NCI-H2029 treated with DMSO at 0.1 percent for 48 hours (cell line): ENCODE data around the gene TDRD9.
"Not testable (repeated sequence)": the region's sequence is repeated elsewhere in the genome, so short reads cannot be mapped to it uniquely, and the experiment has no call there.

Experiments
- DNase-seq: peaks from one replicate; lab custom pipeline; 2025; lab: John Stamatoyannopoulos, UW

TDRD9 gene

DNA sequence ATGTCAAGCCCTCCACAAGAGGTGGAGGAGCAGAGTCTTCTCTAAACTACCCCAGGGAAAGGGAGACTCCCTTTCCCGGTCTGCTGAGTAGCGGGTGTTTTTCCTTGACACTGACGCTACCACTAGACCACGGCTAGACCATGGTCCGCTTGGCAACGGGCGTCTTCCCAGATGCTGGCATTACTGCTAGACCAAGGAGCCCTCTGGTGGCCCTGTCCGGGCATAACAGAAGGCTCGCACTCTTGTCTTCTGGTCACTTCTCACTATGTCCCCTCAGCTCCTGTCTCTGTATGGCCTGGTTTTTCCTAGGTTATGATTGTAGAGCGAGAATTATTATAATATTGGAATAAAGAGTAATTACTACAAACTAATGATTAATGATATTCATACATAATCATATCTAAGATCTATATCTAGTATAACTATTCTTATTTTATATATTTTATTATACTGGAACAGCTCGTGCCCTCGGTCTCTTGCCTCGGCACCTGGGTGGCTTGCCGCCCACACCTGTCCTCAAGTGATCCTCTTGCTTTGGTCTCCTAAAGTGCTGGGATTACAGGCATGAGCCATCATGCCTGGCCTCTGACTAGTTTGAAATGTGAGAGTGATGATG lies 52.5 kb downstream of the TDRD9 start:
- DNase-seq: not testable (repeated sequence)

- no peak for DNase-seq
Observed at GRCh38 chr14:103984196-103984595, 55.9 kb downstream of the TDRD9 start.

DNA sequence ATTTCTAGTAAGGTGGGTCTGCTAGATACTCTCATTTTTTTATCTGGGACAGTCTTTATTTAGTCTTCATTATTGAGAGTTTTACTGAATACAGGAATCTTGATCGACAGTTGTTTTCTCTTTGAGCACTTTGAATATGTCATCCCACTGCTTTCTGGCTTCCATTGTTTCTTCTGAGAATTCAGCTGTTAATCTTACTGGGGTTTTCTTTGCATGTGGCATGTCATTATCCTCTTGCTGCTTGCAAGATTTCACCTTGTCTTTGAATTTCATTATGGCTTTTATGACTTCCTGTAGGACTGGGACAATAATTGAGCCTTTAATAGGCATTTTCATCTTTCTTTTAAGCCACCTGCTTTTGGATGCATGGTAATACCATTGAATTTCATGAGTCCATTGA lies 60.8 kb downstream of the TDRD9 start:
- DNase-seq: no peak

- DNase-seq: no peak
Observed at GRCh38 chr14:103989964-103990363, 61.7 kb downstream of the TDRD9 start.

DNA sequence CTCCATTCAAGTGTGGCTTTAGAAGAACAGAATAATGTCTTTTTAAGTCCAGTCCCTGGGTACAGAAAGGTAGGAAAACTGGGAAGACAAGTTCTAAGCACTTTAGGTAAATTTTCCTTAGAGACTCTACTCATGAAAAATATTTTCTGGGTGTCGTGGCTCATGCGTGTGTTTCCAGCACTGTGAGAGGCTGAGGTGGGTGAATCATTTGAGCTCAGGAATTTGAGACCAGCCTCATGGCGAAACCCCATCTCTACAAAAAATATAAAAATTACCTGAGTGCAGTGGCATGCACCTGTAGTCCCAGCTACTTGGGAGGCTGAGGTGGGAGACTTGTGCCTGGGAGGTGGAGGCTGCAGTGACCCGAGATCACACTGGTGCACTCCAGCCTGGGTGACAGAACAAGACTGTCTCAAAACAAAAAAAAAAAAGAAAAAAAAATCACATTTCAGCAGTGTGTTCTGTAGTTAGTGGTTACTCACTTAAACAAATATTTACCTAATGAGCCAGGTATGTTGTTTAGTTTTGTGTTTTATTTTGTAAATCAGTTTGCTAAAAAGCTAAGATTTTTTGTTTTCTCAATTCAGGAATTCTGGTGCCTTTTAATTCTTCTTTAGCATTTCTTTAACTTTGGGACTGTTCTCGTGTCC lies 66.4 kb downstream of the TDRD9 start:
- no peak for DNase-seq

DNA sequence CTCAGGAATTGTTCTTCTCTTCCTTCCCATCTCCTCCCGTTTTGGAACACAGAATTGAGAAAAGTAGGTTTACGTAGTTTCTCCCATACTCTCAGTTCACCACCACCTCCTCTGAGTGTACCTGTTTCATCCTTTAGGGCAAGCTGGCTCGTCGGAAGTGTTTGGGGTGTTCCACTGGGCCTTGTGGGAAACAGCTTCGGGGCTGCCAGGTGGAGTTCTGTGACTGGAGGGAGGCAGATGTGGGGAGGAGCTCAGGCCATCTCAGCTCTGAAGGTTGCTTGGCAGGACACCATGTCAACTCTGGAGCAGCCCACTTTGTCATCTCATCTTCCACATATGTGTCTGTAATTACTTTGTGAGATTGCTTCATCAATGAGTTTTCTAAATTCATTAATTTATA lies 67.6 kb downstream of the TDRD9 start:
- DNase-seq: no peak

DNA sequence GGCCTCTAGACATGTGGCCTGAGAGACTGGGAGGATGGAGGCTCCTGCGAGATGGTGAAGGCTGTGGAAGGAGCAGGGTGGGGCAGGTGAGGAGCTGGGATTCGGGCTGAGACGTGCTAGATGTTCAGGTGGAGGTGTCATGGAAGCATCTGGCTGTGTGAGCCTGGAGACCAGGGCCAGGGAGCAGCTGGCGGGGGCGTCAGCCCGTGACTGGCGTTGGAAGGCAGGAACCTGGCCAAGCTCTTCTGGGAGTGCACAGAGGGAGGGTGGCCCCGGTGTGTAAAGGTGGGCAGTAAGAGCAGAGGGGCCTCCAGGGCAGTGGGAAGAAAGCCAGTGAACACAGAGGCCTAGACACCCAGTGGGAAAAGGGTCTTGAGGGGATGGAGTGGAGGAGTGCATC lies 69.1 kb downstream of the TDRD9 start:
- no peak for DNase-seq

GRCh38 chr14:103998027-103998426 lies 69.8 kb downstream of the TDRD9 start:
- no peak for DNase-seq

DNA sequence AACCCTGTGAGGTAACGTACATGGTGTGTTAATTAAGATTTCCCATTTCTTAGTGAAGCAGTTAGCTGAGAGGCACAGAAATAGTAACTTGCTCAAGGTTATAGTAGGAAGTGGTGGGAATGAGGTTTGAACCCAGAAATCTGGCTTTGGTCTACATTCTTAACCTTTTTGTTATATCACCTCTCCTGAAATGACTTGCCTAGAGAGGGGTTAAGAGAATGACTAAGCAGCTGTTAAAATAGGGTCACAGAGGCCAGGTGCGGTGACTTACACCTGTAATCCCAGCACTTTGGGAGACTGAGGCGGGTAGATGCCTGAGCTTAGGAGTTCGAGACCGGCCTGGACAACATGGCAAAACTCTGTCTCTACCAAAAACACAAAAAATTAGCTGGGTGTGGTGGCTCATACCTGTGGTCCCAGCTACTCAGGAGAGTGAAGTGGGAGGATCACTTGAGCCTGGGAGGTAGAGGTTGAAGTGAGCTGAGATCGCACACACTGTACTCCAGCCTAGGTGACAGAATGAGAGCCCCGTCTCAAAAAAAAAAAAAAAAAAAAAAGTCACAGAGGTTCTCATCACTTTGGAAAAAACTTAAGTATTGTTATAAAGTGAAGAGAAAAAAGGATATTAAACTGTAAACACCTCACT lies 71.7 kb downstream of the TDRD9 start:
- no peak for DNase-seq

DNA sequence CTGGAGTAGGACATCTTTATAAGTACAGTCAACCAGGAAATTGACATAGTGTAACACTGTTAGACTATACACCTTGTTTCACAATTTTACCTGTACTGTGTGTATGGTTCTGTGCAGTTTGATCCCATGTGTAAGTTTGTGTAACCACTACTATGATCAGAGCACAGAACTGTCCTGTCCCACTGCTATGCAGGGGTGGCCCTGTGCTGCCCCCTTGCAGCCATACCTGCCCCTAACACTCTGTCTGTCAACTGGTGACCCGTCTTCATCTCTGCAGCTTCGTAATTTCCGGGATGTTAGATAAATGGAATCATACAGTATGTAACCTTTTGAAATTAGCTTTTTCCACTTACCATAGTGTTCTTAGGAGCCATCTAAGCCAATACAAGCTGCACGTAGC lies 72.7 kb downstream of the TDRD9 start:
- DNase-seq: no peak

DNA sequence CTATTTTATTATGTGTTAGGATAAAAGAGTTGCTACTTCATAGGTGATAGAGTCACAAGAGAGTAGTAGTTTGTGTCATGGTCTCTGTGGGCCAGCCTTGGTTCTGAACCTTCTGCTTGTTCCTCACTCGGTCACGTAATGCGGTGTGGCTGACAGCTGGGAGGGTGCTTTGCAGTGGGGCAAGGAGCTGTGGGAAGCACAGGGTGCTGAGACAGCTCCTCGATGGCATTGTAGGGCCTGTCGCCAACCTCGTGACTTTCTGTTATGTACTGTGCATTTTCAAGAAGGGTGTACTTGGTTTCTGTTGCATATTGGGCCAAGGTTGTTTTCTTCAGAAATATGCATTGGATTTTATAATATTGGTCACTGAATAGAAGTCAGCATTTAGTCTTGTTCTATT lies 75.4 kb downstream of the TDRD9 start:
- no peak for DNase-seq

DNA sequence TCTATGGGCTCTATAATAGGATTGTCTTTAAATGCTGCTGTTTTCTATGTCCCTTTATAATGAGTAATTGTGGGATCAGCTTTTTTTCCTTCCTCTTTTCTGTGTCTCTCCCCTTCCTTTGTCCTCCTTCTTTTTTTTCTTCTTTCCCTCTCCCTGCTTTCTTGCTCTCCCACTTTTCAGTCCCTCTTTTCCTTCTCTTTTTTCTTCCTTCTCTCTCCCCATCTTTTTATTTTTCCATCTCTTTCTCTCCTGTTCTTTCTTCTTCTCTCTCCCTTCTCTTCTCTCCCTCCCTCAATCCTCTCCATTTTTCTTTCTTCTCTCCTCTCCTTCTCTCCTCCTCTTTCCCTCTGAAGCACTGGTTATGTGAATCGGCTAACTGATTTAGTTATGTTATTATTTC lies 76.6 kb downstream of the TDRD9 start:
- no peak for DNase-seq

DNA sequence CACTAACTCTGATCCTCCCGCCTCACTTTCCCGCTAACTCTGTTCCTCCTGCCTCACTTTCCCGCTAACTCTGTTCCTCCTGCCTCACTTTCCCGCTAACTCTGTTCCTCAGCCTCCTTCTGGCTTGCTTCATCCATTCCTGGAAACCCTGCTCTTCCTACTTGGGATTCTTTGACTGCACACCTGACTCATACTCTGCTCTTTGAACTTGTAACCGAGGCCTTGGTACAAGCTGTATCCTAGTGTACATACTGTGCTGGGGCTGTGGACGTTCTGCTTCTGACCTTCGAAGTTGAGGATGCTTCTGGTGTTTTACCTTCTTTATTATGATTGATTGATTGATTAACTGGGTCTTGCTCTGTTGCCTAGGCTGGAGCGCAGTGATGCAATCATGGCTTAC lies 77.2 kb downstream of the TDRD9 start:
- DNase-seq: no peak

GRCh38 chr14:104007121-104007520 lies 78.9 kb downstream of the TDRD9 start:
- no peak for DNase-seq

DNA sequence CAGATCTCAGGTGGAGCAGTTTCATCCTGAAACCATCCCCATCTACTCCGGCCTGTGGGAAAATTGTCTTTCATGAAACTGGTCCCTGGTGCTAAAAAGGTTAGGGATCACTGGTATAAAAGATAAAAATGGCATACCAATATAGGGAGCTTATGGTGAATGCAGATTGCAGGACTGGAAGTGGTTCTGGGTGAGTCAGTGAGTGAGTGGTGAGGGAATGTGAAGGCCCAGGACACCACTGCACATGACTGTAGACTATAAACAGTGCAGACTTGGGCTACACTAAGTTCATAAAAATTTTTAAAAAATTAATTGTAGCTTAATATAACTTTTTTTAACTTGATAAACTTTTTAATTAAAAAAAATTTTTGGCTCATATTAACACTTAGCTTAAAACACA lies 81.0 kb downstream of the TDRD9 start:
- DNase-seq: no peak

DNA sequence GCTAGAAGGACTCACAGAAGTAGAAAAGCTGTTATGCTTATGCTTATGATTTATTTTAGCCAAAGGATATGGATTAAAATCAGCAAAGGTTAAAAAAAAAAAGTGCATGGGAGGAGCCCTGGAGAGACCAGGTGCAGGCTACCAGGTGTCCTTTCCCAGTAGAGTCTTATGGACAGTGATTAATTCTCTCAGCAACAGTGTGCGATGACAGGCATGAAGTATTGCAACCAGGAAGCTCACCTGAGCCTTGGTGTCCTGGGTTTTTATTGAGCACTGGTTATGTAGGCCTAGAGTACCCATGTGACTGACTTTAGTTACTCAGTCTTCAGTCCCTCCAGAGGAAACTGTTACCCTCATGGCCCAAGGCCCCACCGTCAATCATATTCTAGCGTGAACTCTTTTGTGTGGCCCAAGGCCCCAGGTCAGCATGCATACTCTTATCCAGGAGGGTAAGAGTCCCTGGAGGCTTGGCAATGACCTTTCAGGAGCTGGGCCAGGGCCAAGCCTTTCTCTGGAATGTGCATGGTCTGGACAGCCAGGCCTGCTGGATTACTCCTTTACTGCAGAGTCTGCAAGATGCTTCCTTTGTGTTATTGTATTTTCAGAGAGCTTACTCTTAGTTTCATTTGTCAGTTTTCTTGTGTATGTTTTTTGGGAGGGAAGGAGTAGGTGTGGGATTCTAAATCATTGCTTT lies 83.7 kb downstream of the TDRD9 start:
- DNase-seq: no peak

DNA sequence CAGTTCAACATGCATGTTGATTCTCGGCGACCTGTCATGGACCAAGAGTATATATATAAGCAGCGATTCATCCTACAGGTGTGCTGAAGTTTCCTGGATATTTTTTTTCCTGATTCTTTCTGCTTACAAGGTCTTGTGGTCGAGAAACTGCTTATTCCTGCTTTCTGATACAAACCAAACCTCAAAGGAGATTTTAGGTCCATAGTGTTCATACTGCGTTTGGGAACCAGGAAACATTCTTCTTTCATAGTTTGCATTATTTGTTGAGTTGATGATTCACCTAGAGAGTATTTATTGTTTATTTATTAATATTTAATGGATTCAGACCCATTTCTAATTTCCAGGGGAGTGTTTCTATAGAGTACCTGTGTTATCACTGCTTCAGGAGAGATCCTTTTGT lies 86.5 kb downstream of the TDRD9 start:
- DNase-seq: no peak

DNA sequence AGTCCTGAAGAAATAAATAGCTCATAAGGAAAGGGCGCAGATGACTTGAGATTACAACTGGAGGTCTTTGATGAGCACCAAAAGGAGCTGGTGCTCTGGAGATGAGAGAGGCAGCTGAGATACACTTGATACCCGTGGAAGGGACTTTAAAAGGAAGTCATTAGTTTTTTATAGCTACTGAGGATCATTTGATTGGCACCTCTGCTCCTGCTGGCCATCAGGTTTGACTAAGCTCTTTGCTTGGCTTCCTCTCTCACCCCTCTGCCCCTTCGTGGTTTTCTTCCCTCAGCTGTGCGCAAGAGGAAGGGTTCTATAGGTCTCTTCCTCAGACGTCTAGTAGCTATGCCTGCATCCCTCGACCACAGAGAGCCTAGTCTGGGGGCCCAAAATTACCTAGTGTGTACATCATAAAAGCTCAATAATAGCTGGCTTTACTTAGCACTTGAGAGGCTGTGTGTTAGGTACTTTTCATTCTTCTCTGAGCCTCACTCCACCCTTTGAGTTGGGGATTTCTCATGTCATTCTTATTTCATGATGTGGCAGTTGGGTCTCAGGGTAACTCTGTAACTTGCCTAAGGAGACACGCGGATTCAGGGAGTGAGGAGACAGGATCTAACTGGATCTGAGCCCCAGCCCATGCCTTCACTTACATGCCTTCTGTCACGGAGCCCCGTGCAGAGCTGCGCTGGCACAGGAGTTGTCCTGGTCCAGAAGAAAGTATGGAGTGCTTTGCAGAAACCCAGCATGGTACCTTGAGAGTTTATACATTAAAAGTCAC lies 88.8 kb downstream of the TDRD9 start:
- DNase-seq: no peak

- no peak for DNase-seq
Observed at GRCh38 chr14:104019029-104019428, 90.8 kb downstream of the TDRD9 start.

GRCh38 chr14:104019806-104020205 lies 91.5 kb downstream of the TDRD9 start:
- DNase-seq: no peak

GRCh38 chr14:104020471-104020870 lies 92.2 kb downstream of the TDRD9 start:
- no peak for DNase-seq

- DNase-seq: no peak
Observed at GRCh38 chr14:104023325-104024055, 95.2 kb downstream of the TDRD9 start.
